OCI-LY7 (cell line): ENCODE data around the gene FKBP1A. TPM values are rescaled to one million over a fixed set of nuclear protein-coding genes. Genes with fewer than 3 reads are reported as not detected.

ENCODE experiments used
- BruUV-seq: library from RNA; stranded (reverse); fragments of 400-500 nt; replicated peaks from 2 replicates; lab custom pipeline; 2021; lab: Mats Ljungman, UMichigan
- CTCF ChIA-PET: fragments of 300-600 bp; sonication (Branson Sonifier 250); formaldehyde crosslinking; loops from one replicate; lab custom pipeline; 2022; ENCODE audit warnings: antibody characterized with exemption; ENCODE audit not compliant: unreplicated experiment; lab: Charles Lee
- POLR2A ChIA-PET: fragments of 300-600 bp; sonication (Branson Sonifier 250); formaldehyde crosslinking; loops from one replicate; lab custom pipeline; 2022; ENCODE audit warnings: antibody characterized with exemption; lab: Charles Lee
- DNase-seq: peaks from one replicate; pipeline ENCODE4 v3.0.0-alpha.2; 2015; ENCODE audit warnings: low spot score
- H2AFZ ChIP-seq: fragments of 200-600 bp; sonication (generic), shearing (Covaris generic); 2 replicates; pipeline ENCODE4 v1.6.1; 2014; ENCODE audit warnings: mild to moderate bottlenecking, antibody characterized with exemption, low read length, moderate library complexity
- H3K27ac ChIP-seq: fragments of 200-600 bp; sonication (generic); 2 replicates; pipeline ENCODE4 v1.5.1; 2014; ENCODE audit warnings: mixed run types, low read depth, mild to moderate bottlenecking, moderate library complexity, low read length, inconsistent platforms; ENCODE audit not compliant: poor library complexity, severe bottlenecking
- H3K36me3 ChIP-seq: fragments of 200-600 bp; sonication (generic); 2 replicates; pipeline ENCODE4 v1.6.1; 2014; ENCODE audit warnings: mild to moderate bottlenecking, antibody characterized with exemption, low read length, moderate library complexity, mixed read lengths; ENCODE audit not compliant: insufficient read depth
- H3K4me1 ChIP-seq: fragments of 200-600 bp; sonication (generic); 2 replicates; pipeline ENCODE4 v1.5.1; 2014; ENCODE audit warnings: mild to moderate bottlenecking, low read length; ENCODE audit not compliant: insufficient read depth, poor library complexity, severe bottlenecking
- H3K4me2 ChIP-seq: fragments of 200-600 bp; sonication (generic); 2 replicates; pipeline ENCODE4 v1.6.1; 2014; ENCODE audit warnings: mild to moderate bottlenecking, low read length
- H3K4me3 ChIP-seq: fragments of 200-600 bp; sonication (generic); 2 replicates; pipeline ENCODE4 v1.5.1; 2014; ENCODE audit warnings: mild to moderate bottlenecking, low read depth, low read length; ENCODE audit not compliant: poor library complexity, severe bottlenecking
- H3K79me2 ChIP-seq: fragments of 200-600 bp; sonication (generic); 2 replicates; pipeline ENCODE4 v1.6.1; 2016; ENCODE audit warnings: low read depth, mild to moderate bottlenecking, low read length, moderate library complexity, mixed read lengths; ENCODE audit not compliant: insufficient read depth
- H3K9me2 ChIP-seq: fragments of 200-600 bp; sonication (generic); 2 replicates; pipeline ENCODE4 v1.6.1; 2016; ENCODE audit warnings: mild to moderate bottlenecking, low read length, mixed read lengths; ENCODE audit not compliant: insufficient read depth
- H3K9me3 ChIP-seq: fragments of 200-600 bp; sonication (generic); 2 replicates; pipeline ENCODE4 v1.6.1; 2014; ENCODE audit warnings: mild to moderate bottlenecking, mixed run types, low read length, mixed read lengths
- H4K20me1 ChIP-seq: fragments of 200-600 bp; sonication (generic); 2 replicates; pipeline ENCODE4 v1.6.1; 2014; ENCODE audit warnings: mild to moderate bottlenecking, antibody characterized with exemption, low read length, moderate library complexity, mixed read lengths; ENCODE audit not compliant: insufficient read depth
- CTCF ChIP-seq: fragments of 200-600 bp; sonication (generic); conservative IDR thresholded peaks from 2 replicates; pipeline ENCODE4 v1.5.1; 2014; ENCODE audit warnings: mild to moderate bottlenecking, antibody characterized with exemption, low read length, moderate library complexity, mixed read lengths
- EZH2phosphoT487 ChIP-seq: fragments of 200-600 bp; sonication (generic); IDR thresholded peaks from 2 replicates; pipeline ENCODE4 v1.6.1; 2018; ENCODE audit warnings: low read depth, borderline replicate concordance, mild to moderate bottlenecking, mixed run types, antibody characterized with exemption, low read length, moderate library complexity, mixed read lengths
- intact Hi-C: fragments of 100-400 bp; cut with micrococcal nuclease; formaldehyde crosslinking; loops from one replicate; pipeline ENCODE4 v1.10.0; 2022; ENCODE audit not compliant: unreplicated experiment
- total RNA-seq, 2 experiments: library from RNA; depleted of rRNA in 1 of 2; stranded (reverse); fragments of >200 nt in 1 of 2; shearing (Covaris generic) in 1 of 2; gene quantifications; 2 replicates each; pipeline ENCODE4 v1.2.3, GENCODE V29; 2014 to 2022

The FKBP1A gene
- total RNA-seq, 2 experiments from 2014 or later = 99.0 to 218 TPM

DNA sequence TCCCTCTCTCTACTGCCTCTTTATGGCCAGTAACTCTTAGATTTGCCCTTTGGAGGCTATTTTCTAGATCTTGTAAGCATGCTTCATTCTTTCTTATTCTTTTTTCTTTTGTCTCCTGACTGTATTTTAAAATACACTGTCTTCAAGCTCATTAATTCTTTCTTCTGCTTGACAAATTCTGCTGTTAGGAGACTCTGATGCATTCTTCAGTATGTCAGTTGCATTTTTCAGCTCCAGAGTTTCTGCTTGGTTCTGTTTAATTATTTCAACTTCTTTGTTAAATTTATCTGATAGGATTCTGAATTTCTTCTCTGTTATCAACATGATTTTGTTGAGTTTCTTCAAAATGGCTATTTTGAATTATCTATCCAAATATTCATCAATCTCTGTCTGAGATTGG is 38.9 kb downstream of the FKBP1A start:
- Histone ChIP-seq H3K4me1 (no peaks in the 10 kb centered on the region), H3K9me2 (no peaks in the 10 kb centered on the region), H2AFZ (no peak overlapping the region), H3K27ac (no peak overlapping the region), H4K20me1 (no peaks in the 10 kb centered on the region), H3K9me3 (no peaks in the 10 kb centered on the region; the same call in 1 of the 2 replicates), H3K36me3 (peaks cover 65% of the 10 kb centered on the region), H3K4me3 (no peak overlapping the region), H3K79me2 (no peaks in the 10 kb centered on the region), H3K4me2 (no peak overlapping the region)
- POLR2A ChIA-PET = no interaction called here
- BruUV-seq = no TSS peak
- intact Hi-C loops = no loop called here
- TF ChIP-seq EZH2phosphoT487 (no peak), CTCF (no peak)
- no peak for DNase-seq
- CTCF ChIA-PET = no interaction called here

GRCh38 chr20:1346315-1346969 is 46.4 kb downstream of the FKBP1A start:
- POLR2A ChIA-PET = interaction anchor here (0.7 to 1.1 kb wide), 2 partner anchors 13 to 67 kb away, joined by 3 to 4 read pairs; no protein-coding TSS in a partner anchor
- H3K79me2 ChIP-seq = no peaks in the 10 kb centered on the region
- H3K4me3 ChIP-seq = no peak overlapping the region
- H3K9me3 ChIP-seq = peaks cover 12% of the 10 kb centered on the region; the same call in 1 of the 2 replicates
- no peak overlapping the region for H2AFZ ChIP-seq
- no peaks in the 10 kb centered on the region for H3K9me2 ChIP-seq
- CTCF ChIA-PET = no interaction called here
- H3K4me1 ChIP-seq = no peaks in the 10 kb centered on the region
- no peaks in the 10 kb centered on the region for H4K20me1 ChIP-seq
- TF ChIP-seq CTCF (no peak), EZH2phosphoT487 (no peak)
- no peak overlapping the region for H3K27ac ChIP-seq
- H3K4me2 ChIP-seq = no peak overlapping the region
- intact Hi-C loops = no loop called here
- H3K36me3 ChIP-seq = peaks cover 9% of the 10 kb centered on the region
- BruUV-seq = no TSS peak
- no peak for DNase-seq

DNA sequence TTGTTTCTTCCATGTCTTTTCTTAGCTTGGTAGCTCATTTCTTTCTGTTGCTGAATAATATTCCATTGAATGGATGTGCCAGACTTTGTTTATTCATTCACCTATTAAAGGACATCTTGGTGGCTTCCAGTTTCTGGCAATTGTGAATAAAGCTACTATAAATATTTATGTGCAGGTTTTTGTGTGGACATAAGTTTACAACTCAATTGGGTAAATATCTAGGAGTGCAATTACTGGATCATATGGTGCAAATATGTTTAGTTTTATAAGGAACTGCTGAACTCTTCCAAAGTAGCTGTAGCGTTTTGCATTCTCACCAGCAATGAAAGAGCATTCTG is 47.1 kb downstream of the FKBP1A start:
- CTCF ChIA-PET = no interaction called here
- intact Hi-C loops = no loop called here

More for the DNA sequence above, 47.1 kb downstream of the FKBP1A start:
- H3K4me3 ChIP-seq = no peak overlapping the region
- H3K36me3 ChIP-seq = peaks cover 6% of the 10 kb centered on the region
- H3K9me3 ChIP-seq = peaks cover 12% of the 10 kb centered on the region; the same call in 1 of the 2 replicates
- no peak overlapping the region for H3K27ac ChIP-seq
- BruUV-seq = no TSS peak
- no peaks in the 10 kb centered on the region for H3K79me2 ChIP-seq
- POLR2A ChIA-PET = interaction anchor here (0.7 to 1.1 kb wide), 2 partner anchors 12 to 68 kb away, joined by 3 to 4 read pairs; no protein-coding TSS in a partner anchor
- no peak overlapping the region for H2AFZ ChIP-seq
- DNase-seq = no peak
- H3K4me1 ChIP-seq = no peaks in the 10 kb centered on the region
- H3K4me2 ChIP-seq = no peak overlapping the region
- no peaks in the 10 kb centered on the region for H3K9me2 ChIP-seq
- H4K20me1 ChIP-seq = no peaks in the 10 kb centered on the region
- TF ChIP-seq EZH2phosphoT487 = no peak
- TF ChIP-seq CTCF = no peak
